Nephron progenitor cell (in vitro differentiated cells): ENCODE results near the gene ITCH.
A peak's percentile ranks its signal among the peaks of the same experiment; 100 is the strongest.
"Not testable (repeated sequence)": the region's sequence is repeated elsewhere in the genome, so short reads cannot be mapped to it uniquely, and the experiment has no call there.

Experiments
- DNase-seq: peaks from one replicate; pipeline ENCODE4 v3.0.0; 2021
- H3K27ac Mint-ChIP-seq: 2 replicates; pipeline ENCODE4 v1.8.0; 2021; ENCODE audit warnings: mild to moderate bottlenecking, moderate library complexity, mixed read lengths
- H3K27me3 Mint-ChIP-seq: 2 replicates; pipeline ENCODE4 v1.8.0; 2021; ENCODE audit warnings: mild to moderate bottlenecking, low read depth, mixed read lengths; ENCODE audit not compliant: poor library complexity
- H3K36me3 Mint-ChIP-seq: 2 replicates; pipeline ENCODE4 v1.8.0; 2021; ENCODE audit warnings: low read depth, mixed read lengths
- H3K4me1 Mint-ChIP-seq: 2 replicates; pipeline ENCODE4 v1.8.0; 2021; ENCODE audit warnings: mixed read lengths
- H3K4me3 Mint-ChIP-seq: 2 replicates; pipeline ENCODE4 v1.8.0; 2021; ENCODE audit warnings: mild to moderate bottlenecking, moderate library complexity, mixed read lengths
- H3K9me3 Mint-ChIP-seq: 2 replicates; pipeline ENCODE4 v1.8.0; 2021; ENCODE audit warnings: mild to moderate bottlenecking, moderate library complexity, mixed read lengths
- CTCF ChIP-seq: fragments of 200-600 bp; sonication (generic); IDR thresholded peaks from 2 replicates; pipeline ENCODE4 v1.5.0; 2021; ENCODE audit warnings: antibody characterized with exemption

The ITCH gene

GRCh38 chr20:34355427-34355826 lies 7.6 kb upstream of the ITCH start:
- DNase-seq: no peak
- Mint-ChIP-seq H3K27me3 (peaks cover 4% of the 10 kb centered on the region), H3K9me3 (no peaks in the 10 kb centered on the region), H3K36me3 (no peaks in the 10 kb centered on the region), H3K4me3 (no peak overlapping the region), H3K27ac (no peak overlapping the region), H3K4me1 (no peaks in the 10 kb centered on the region)
- TF ChIP-seq CTCF: no peak

DNA sequence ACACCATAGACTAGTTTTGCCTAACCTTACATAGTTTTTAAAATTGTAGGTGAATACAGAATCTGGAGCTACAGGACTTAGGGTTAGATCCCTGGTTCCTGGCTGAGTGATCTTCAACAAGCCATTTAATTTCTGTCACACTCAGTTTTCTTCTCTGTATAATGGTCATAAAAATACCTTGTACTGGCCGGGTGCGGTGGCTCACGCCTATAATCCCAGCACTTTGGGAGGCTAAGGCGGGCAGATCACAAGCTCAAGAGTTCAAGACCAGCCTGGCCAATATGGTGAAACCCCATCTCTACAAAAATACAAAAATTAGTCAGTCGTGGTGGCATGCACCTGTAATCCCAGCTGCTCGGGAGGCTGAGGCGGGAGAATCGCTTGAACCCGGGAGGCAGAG lies 3.3 kb upstream of the ITCH start:
- DNase-seq, H3K9me3 Mint-ChIP-seq, H3K4me3 Mint-ChIP-seq, H3K27ac Mint-ChIP-seq, H3K27me3 Mint-ChIP-seq, H3K36me3 Mint-ChIP-seq: not testable (repeated sequence)
- H3K4me1 Mint-ChIP-seq: peaks cover 16% of the 10 kb centered on the region

DNA sequence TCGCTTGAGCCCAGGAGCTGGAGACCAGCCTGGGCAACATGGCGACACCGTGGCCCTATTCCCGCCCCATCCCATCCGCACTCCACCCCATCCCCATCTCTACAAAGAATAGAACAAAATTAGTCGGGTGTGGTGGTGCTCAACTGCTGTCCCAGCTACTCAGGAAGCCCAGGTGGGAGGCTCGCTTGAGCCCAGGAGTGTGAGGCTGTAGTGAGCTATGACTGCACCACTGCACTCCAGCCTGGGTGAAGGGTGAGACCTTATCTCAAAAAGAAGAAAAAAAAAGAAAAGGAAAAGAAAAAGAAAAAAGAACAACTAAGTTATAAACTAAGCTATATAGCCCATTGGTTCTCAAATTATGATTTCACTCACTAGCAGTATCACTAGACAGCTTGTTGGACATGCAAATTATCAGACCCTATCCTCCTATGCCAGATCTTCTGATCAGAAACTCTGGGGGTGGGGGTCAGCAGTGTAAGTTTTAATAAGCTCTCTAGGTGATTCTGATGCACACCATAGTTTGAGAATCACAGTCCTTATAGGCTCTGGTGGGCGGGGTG lies 491 bp upstream of the ITCH start:
- H3K27me3 Mint-ChIP-seq: peaks cover 3% of the 10 kb centered on the region
- H3K36me3 Mint-ChIP-seq: peaks cover 25% of the 10 kb centered on the region
- H3K9me3 Mint-ChIP-seq: no peaks in the 10 kb centered on the region
- TF ChIP-seq CTCF: no peak
- H3K27ac Mint-ChIP-seq: no peak overlapping the region
- DNase-seq: no peak
- H3K4me3 Mint-ChIP-seq: peak overlapping the region; percentile 97
- peaks cover 33% of the 10 kb centered on the region for H3K4me1 Mint-ChIP-seq

DNA sequence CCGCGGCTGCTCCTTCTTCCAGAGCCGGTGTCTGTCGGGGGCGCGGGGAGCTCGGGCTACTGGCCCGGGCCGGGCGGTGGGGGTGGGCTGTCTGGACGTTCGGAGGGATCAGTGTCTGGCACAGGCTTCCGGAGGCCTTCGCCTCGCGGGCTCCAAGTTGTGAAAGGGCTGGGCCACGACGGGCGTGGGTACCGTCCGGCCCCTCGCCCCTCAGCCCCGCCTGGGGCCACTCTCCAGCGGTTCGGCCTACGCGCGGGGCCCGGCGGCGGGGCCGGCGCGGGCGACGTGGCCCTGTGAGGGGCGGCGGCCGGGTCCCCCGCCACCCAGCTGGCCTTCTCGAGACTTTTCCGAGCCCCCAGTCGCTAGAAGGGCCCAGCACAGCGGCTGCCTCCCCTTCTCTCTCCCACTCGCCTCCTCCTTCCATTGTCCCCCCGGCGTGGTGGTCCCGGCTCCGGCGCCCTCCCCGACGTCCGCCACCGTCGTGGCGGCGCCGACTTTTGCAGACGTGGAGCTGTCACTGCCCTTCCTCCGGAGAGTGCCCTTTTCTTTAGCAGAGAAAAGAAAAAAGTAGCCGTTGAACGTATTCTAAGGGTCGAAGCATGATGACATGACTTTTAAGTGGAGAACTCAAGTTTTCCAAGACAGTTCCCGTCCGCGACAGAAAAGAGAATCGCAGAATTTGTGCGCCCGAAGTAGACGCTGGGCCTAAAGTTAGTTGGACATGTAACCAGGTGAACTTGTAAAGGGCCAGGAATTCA lies 571 bp downstream of the ITCH start:
- peaks cover 34% of the 10 kb centered on the region for H3K36me3 Mint-ChIP-seq
- peak; percentile 74 for DNase-seq
- H3K4me3 Mint-ChIP-seq: peak overlapping the region; percentile 97
- H3K27me3 Mint-ChIP-seq: peaks cover 3% of the 10 kb centered on the region
- peak overlapping the region; percentile 99 for H3K27ac Mint-ChIP-seq
- no peaks in the 10 kb centered on the region for H3K9me3 Mint-ChIP-seq
- TF ChIP-seq CTCF: no peak
- peaks cover 39% of the 10 kb centered on the region for H3K4me1 Mint-ChIP-seq

GRCh38 chr20:34364223-34364506 lies 1.1 kb downstream of the ITCH start:
- Mint-ChIP-seq H3K4me3 (peak overlapping the region; percentile 97), H3K9me3 (no peaks in the 10 kb centered on the region), H3K4me1 (peaks cover 41% of the 10 kb centered on the region), H3K27me3 (peaks cover 3% of the 10 kb centered on the region), H3K36me3 (peaks cover 39% of the 10 kb centered on the region), H3K27ac (peak overlapping the region; percentile 64)
- no peak for DNase-seq
- TF ChIP-seq CTCF: no peak

DNA sequence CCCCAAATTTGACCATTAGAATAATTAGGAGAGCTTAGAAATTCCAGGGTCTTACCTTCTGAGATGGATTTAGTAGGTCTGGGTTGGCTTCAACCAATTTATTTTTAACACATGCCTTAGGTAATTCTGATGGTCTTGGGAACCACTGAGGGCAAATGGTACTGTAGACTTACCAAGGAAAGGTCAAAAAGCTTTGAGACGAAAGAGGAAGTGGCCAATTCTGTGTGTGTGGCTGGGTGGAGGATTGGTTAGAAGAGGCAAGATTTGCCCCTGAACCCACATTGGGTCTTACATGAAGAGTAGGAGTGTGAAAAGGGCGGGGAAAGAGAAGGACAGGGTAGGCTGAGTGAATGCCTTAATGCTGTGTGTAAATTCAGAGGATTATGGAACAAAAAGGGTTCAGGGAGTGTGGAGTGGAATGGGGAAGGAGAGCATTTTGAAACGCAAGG lies 2.7 kb downstream of the ITCH start:
- Mint-ChIP-seq H3K36me3 (peaks cover 55% of the 10 kb centered on the region), H3K4me3 (peak overlapping the region; percentile 36), H3K27ac (peak overlapping the region; percentile 15), H3K4me1 (peaks cover 41% of the 10 kb centered on the region), H3K27me3 (peaks cover 3% of the 10 kb centered on the region), H3K9me3 (peaks cover 4% of the 10 kb centered on the region)
- no peak for DNase-seq
- no peak for TF ChIP-seq CTCF
